SK-N-MC (cell line): ENCODE measurements around the gene REXO5.

Experiments
- EZH2 ChIP-seq: fragments of 200-600 bp; sonication (generic); IDR thresholded peaks from one replicate; pipeline ENCODE4 v1.6.1; 2017; ENCODE audit warnings: antibody characterized with exemption
- FOXP2 ChIP-seq: optimal IDR thresholded peaks from 2 replicates; pipeline ENCODE3; 2011; ENCODE audit warnings: mild to moderate bottlenecking, moderate library complexity; ENCODE audit not compliant: insufficient read depth; ENCODE audit errors: extremely low read length, control extremely low read depth
- POLR2AphosphoS5 ChIP-seq: IDR thresholded peaks from 2 replicates; pipeline ENCODE4 v1.6.1; 2012; ENCODE audit warnings: mild to moderate bottlenecking, low read depth, low read length, borderline replicate concordance

DNA sequence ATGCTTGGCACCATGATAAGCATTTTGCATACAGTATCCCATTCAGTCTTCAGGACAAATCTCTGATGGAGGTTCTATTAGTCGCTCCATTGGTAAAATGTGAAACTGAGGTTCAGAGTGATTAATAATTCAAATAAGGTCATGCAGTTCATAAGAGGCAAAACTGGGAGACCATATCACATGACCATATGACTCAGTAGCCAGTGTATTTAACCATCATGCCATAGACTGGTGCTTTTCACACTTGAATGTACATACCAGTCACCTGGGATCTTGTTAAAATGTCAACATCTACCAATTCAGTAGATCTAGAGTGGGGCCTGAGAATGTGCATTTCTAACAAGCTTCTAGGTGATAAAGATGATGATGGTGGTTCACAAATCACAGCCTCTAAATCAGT, 38.2 kb upstream of the REXO5 start:
- TF ChIP-seq EZH2 (no peak), POLR2AphosphoS5 (no peak), FOXP2 (no peak)
